ENCODE results near the gene KHK.

KHK gene

GRCh38 chr2:27082773-27083409 lies 3.7 kb upstream of the KHK start:
- no peak for DNase-seq

GRCh38 chr2:27083410-27084296 lies 2.9 kb upstream of the KHK start:
- DNase-seq, result no peak

- no peak for DNase-seq
Observed at GRCh38 chr2:27084297-27085061, 2.1 kb upstream of the KHK start.

- no peak for DNase-seq
Observed at GRCh38 chr2:27085062-27085672, 1.4 kb upstream of the KHK start.

- DNase-seq, result no peak
Observed at GRCh38 chr2:27085673-27086089, 891 bp upstream of the KHK start.

- DNase-seq, result peak; percentile 78
Observed at GRCh38 chr2:27086090-27086723, 365 bp upstream of the KHK start.

- no peak for DNase-seq
Observed at GRCh38 chr2:27087823-27088410, 1.3 kb downstream of the KHK start.

GRCh38 chr2:27088634-27089033 lies 2.1 kb downstream of the KHK start:
- DNase-seq, result no peak

GRCh38 chr2:27089111-27089954 lies 2.8 kb downstream of the KHK start:
- no peak for DNase-seq

- DNase-seq, result no peak
Observed at GRCh38 chr2:27091746-27092695, 5.4 kb downstream of the KHK start.

- DNase-seq, result no peak
Observed at GRCh38 chr2:27092696-27093429, 6.3 kb downstream of the KHK start.

- DNase-seq, result no peak
Observed at GRCh38 chr2:27093430-27094352, 7.1 kb downstream of the KHK start.

GRCh38 chr2:27094353-27094984 lies 7.9 kb downstream of the KHK start:
- DNase-seq, result no peak

GRCh38 chr2:27095427-27095744 lies 8.8 kb downstream of the KHK start:
- no peak for DNase-seq

- peak; percentile 16 for DNase-seq
Observed at GRCh38 chr2:27095745-27096651, 9.4 kb downstream of the KHK start.

- no peak for DNase-seq
Observed at GRCh38 chr2:27096748-27097297, 10.3 kb downstream of the KHK start.

Data from NCI-H526 treated with DMSO at 0.1 percent for 48 hours (cell line).